Posterior cingulate gyrus (tissue), 11 donors: ENCODE results near the gene PTPN11.
"Not testable (repeated sequence)": the region's sequence is repeated elsewhere in the genome, so short reads cannot be mapped to it uniquely, and the experiment has no call there.

Source experiments
- DNase-seq, 10 donors: peaks; one replicate each; pipeline versions ENCODE4 v3.0.0 to v3.0.0-alpha.2; 2020 to 2021; ENCODE audit warnings: mixed read lengths in 3 of 10
- intact Hi-C: fragments of 100-400 bp; cut with DNase I; formaldehyde crosslinking; loops from one replicate; pipeline ENCODE4 v1.15.1; 2023

Gene PTPN11

GRCh38 chr12:112407683-112408082 lies 11.1 kb upstream of the PTPN11 start:
- DNase-seq, intact Hi-C loops: not testable (repeated sequence)

- no peak for DNase-seq
- intact Hi-C loops = no loop called here
Observed at GRCh38 chr12:112408621-112409020, 10.1 kb upstream of the PTPN11 start.

GRCh38 chr12:112409064-112409905 lies 9.5 kb upstream of the PTPN11 start, which contains the start of gene RPL6:
Gene RPL6 (minus strand): TSS chr12:112409605. CDS start chr12:112408656, 949 bp downstream.
- DNase-seq = peak; percentile 53 to 95 (median 78)
- intact Hi-C loops = no loop called here

- no peak for DNase-seq
- intact Hi-C loops = no loop called here
Observed at GRCh38 chr12:112409906-112410244, 8.9 kb upstream of the PTPN11 start.

- no peak for DNase-seq
- intact Hi-C loops = no loop called here
Observed at GRCh38 chr12:112413855-112414625, 4.7 kb upstream of the PTPN11 start.

GRCh38 chr12:112415457-112415856 lies 3.3 kb upstream of the PTPN11 start:
- DNase-seq, intact Hi-C loops: not testable (repeated sequence)

- DNase-seq = no peak
- intact Hi-C loops = no loop called here
Observed at GRCh38 chr12:112418273-112418607, 507 bp upstream of the PTPN11 start.

GRCh38 chr12:112419297-112420133 lies 768 bp downstream of the PTPN11 start:
- DNase-seq = peak in 2 of 10 donors; percentile 19 to 89
- intact Hi-C loops = no loop called here

- DNase-seq = no peak
- intact Hi-C loops = no loop called here
Observed at GRCh38 chr12:112420740-112421139, 2.0 kb downstream of the PTPN11 start.

- intact Hi-C loops = no loop called here
- no peak for DNase-seq
Observed at GRCh38 chr12:112421363-112421762, 2.6 kb downstream of the PTPN11 start.

GRCh38 chr12:112422531-112422930 lies 3.8 kb downstream of the PTPN11 start:
- intact Hi-C loops = no loop called here
- peak in 4 of 10 donors; percentile 21 to 55 (median 37) for DNase-seq

- no peak for DNase-seq
Observed at GRCh38 chr12:112424126-112424525, 5.4 kb downstream of the PTPN11 start.

GRCh38 chr12:112425582-112426382 lies 7.0 kb downstream of the PTPN11 start:
- intact Hi-C loops = no loop called here
- no peak for DNase-seq

More at GRCh38 chr12:112424126-112424525, 5.4 kb downstream of the PTPN11 start:
- intact Hi-C loops = no loop called here

- DNase-seq = no peak
- intact Hi-C loops = no loop called here
Observed at GRCh38 chr12:112427760-112428159, 9.0 kb downstream of the PTPN11 start.

GRCh38 chr12:112430929-112431328 lies 12.2 kb downstream of the PTPN11 start:
- no peak for DNase-seq
- intact Hi-C loops = no loop called here

- intact Hi-C loops = no loop called here
- no peak for DNase-seq
Observed at GRCh38 chr12:112431965-112432364, 13.2 kb downstream of the PTPN11 start.

- intact Hi-C loops = no loop called here
- no peak for DNase-seq
Observed at GRCh38 chr12:112433551-112433950, 14.8 kb downstream of the PTPN11 start.

GRCh38 chr12:112438645-112439044 lies 19.9 kb downstream of the PTPN11 start:
- DNase-seq, intact Hi-C loops: not testable (repeated sequence)

GRCh38 chr12:112439769-112440168 lies 21.0 kb downstream of the PTPN11 start:
- no peak for DNase-seq
- intact Hi-C loops = no loop called here

- intact Hi-C loops, DNase-seq: not testable (repeated sequence)
Observed at GRCh38 chr12:112440653-112441052, 21.9 kb downstream of the PTPN11 start.
